Activated T-helper 17 cell treated with anti-CD3 and anti-CD28 coated beads, Interleukin-2, amount 50 U/mL, for 72 hours (primary cell): ENCODE data around the gene POLR3G. TPM values are rescaled to one million over a fixed set of nuclear protein-coding genes. Genes with fewer than 3 reads are reported as not detected.

Experiments
- ATAC-seq: fragments of 150-1000 bp; cut with Tn5 transposase; replicated peaks from 2 replicates; pipeline ENCODE4 v1.10.0; 2021; ENCODE audit warnings: mild to moderate bottlenecking, moderate library complexity
- H3K27ac Mint-ChIP-seq: one replicate; pipeline ENCODE4 v1.8.0; 2022; ENCODE audit warnings: mixed read lengths
- H3K27me3 Mint-ChIP-seq: one replicate; pipeline ENCODE4 v1.8.0; 2022; ENCODE audit warnings: mixed read lengths
- H3K36me3 Mint-ChIP-seq: one replicate; pipeline ENCODE4 v1.8.0; 2022; ENCODE audit warnings: low read depth, mild to moderate bottlenecking, mixed read lengths
- H3K4me1 Mint-ChIP-seq: one replicate; pipeline ENCODE4 v1.8.0; 2022; ENCODE audit warnings: mixed read lengths
- H3K4me3 Mint-ChIP-seq: one replicate; pipeline ENCODE4 v1.8.0; 2022; ENCODE audit warnings: mild to moderate bottlenecking, mixed read lengths
- H3K9me3 Mint-ChIP-seq: one replicate; pipeline ENCODE4 v1.8.0; 2022; ENCODE audit warnings: mixed read lengths
- total RNA-seq, 2 donors: library from RNA; stranded (reverse); gene quantifications; one replicate each; pipeline ENCODE4 v1.2.3, GENCODE V29; 2022

Gene POLR3G
- 10 to 100 TPM in 1 of 2 donors, 1 to 10 TPM in 1; 5.3 to 22.9 TPM for total RNA-seq

DNA sequence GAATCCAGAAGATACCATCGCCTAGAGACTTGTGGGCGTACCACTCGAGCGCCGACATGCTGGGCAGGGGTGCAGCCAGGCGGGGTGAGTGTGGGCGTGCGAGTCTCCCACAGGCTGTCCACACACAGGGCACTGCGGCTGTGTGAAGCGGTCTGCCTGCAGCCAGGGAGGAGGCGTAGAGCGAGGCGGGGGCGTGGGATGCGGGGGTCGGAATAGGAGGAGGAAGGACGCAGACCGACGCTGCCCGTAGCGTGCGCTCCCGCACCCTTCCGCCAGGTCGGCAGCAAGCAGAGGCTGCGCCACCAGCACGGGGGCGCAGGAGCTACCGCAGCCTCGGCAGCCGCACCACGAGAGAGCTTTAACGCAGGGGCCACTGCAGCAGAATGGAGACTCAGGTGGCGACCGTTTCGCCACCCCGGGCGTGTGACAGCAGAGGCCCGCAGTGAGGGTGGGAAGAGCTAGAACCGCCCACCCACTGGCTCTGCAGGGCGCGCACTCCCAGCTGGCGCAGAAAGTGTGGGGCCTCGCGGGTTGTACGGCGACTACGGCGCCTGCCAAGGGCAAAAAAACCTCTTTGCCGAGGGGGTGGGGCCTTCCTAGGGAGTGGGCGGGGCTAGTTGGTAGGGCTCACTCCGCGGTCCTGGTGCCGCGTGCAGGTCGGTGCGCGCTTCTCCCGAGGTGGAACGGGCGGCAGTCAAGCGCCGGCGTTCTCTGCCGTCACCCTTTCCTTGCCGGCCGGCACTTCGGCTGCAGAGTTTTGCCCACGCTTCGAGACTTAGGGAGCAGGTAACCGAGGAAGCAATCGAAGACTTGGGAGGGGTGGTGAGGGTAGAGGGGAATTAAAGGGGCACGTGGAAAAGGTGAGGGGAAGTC, at the start of gene POLR3G, which contains the start of gene MBLAC2:
Gene POLR3G (plus strand): TSS at position 630 of the 873 bp plus-strand sequence. CDS start 10,704 bp downstream, outside the sequence.
Gene MBLAC2 (minus strand): TSS at position 537 of the 873 bp plus-strand sequence. CDS start 479 bp downstream, at position 58.
- ATAC-seq, result peak; percentile 92
- Mint-ChIP-seq H3K27ac (peak within 1 kb of the TSS; percentile 86), H3K36me3 (peaks cover 11% of the 10 kb centered on the region), H3K4me3 (peak within 1 kb of the TSS; percentile 98), H3K4me1 (peaks cover 9% of the 10 kb centered on the region), H3K9me3 (no peaks in the 10 kb centered on the region), H3K27me3 (no peaks in the 10 kb centered on the region)

- Mint-ChIP-seq H3K9me3 (no peaks in the 10 kb centered on the region), H3K4me1 (no peaks in the 10 kb centered on the region), H3K36me3 (no peaks in the 10 kb centered on the region), H3K4me3 (no peak overlapping the region), H3K27ac (no peak overlapping the region), H3K27me3 (no peaks in the 10 kb centered on the region)
- ATAC-seq, result peak; percentile 46
Observed at GRCh38 chr5:90434116-90434714, 40.4 kb upstream of the POLR3G start.

GRCh38 chr5:90437663-90438062, 37.0 kb upstream of the POLR3G start:
- Mint-ChIP-seq H3K27ac (no peak overlapping the region), H3K9me3 (no peaks in the 10 kb centered on the region), H3K4me1 (no peaks in the 10 kb centered on the region), H3K4me3 (no peak overlapping the region), H3K27me3 (no peaks in the 10 kb centered on the region), H3K36me3 (no peaks in the 10 kb centered on the region)
- ATAC-seq, result no peak

DNA sequence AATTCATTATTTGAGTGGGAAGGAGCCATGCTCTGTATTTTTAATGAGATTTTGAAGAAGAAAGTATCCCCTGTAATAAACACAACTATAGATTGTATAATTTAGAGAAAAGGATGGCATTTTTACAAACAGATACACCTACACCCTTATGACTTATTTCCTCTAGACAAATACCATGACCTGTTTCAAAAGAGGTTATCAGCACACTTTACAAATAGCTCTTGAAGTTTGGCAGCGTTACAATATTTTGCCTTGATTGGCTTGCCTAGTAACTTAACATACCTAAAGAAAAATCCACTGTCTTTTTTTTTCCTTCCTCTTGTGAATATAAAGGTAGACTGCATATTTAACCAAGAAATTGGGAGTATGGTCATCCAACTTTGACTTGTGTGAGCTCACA, 36.6 kb upstream of the POLR3G start:
- Mint-ChIP-seq H3K4me1 (no peaks in the 10 kb centered on the region), H3K36me3 (no peaks in the 10 kb centered on the region), H3K27me3 (no peaks in the 10 kb centered on the region), H3K4me3 (no peak overlapping the region), H3K9me3 (no peaks in the 10 kb centered on the region), H3K27ac (no peak overlapping the region)
- ATAC-seq, result no peak

- no peak for ATAC-seq
- H3K9me3 Mint-ChIP-seq, result no peaks in the 10 kb centered on the region
- H3K27ac Mint-ChIP-seq, result no peak overlapping the region
- H3K4me3 Mint-ChIP-seq, result peak overlapping the region; percentile 74
- no peaks in the 10 kb centered on the region for H3K36me3 Mint-ChIP-seq
- no peaks in the 10 kb centered on the region for H3K27me3 Mint-ChIP-seq
- H3K4me1 Mint-ChIP-seq, result no peaks in the 10 kb centered on the region
Observed at GRCh38 chr5:90440644-90441043, 34.0 kb upstream of the POLR3G start.

DNA sequence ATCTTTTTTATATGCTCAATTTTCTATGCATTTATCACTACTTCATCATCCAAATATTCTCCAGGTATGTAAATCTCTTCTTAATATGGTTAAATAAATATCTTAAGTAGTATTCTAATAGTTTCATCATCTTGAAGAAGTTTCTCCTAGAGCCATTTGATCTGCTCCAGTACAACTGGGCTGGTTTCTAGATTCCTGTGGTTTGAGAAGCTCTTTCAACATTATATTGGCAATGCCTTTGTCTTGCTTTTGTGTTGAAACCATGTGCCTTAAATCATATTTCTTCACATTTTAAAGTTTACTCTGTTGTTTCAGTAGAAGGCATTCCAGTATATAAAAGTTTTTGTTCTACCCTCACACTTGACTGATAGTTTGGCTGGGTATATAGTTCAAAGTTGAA, 27.7 kb upstream of the POLR3G start:
- H3K36me3 Mint-ChIP-seq, result no peaks in the 10 kb centered on the region
- H3K9me3 Mint-ChIP-seq, result no peaks in the 10 kb centered on the region
- no peak for ATAC-seq
- no peaks in the 10 kb centered on the region for H3K4me1 Mint-ChIP-seq
- H3K27me3 Mint-ChIP-seq, result no peaks in the 10 kb centered on the region
- no peak overlapping the region for H3K4me3 Mint-ChIP-seq
- no peak overlapping the region for H3K27ac Mint-ChIP-seq

DNA sequence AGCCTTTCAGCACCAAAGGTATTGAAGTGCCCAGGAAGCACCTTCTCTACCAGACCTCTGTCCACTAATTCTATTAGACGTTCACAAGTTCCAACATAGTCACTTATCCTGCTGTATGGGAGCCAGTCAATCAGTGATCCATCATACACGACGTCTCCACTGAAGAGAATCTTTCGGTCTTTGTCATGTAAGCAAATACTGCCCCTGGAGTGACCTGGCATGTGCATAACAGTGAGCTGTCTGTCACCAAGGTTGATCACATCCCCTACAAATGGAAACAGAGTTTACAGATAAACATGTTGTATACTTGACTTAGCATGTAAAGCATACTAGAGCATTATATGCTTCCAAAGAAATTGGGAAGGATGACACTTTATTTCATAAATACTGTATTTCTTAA, 13.4 kb upstream of the POLR3G start:
- peaks cover 19% of the 10 kb centered on the region for H3K36me3 Mint-ChIP-seq

GRCh38 chr5:90472783-90473395, 1.8 kb upstream of the POLR3G start:
- Mint-ChIP-seq H3K36me3 (peaks cover 23% of the 10 kb centered on the region), H3K4me3 (peak overlapping the region; percentile 98), H3K27me3 (no peaks in the 10 kb centered on the region), H3K27ac (peak overlapping the region; percentile 86), H3K9me3 (peaks cover 6% of the 10 kb centered on the region), H3K4me1 (peaks cover 9% of the 10 kb centered on the region)
- ATAC-seq, result no peak

More for the DNA sequence above, 13.4 kb upstream of the POLR3G start:
- no peak overlapping the region for H3K4me3 Mint-ChIP-seq
- no peaks in the 10 kb centered on the region for H3K4me1 Mint-ChIP-seq
- no peak overlapping the region for H3K27ac Mint-ChIP-seq
- ATAC-seq, result no peak
- no peaks in the 10 kb centered on the region for H3K27me3 Mint-ChIP-seq
- no peaks in the 10 kb centered on the region for H3K9me3 Mint-ChIP-seq

GRCh38 chr5:90473396-90474234, 1.0 kb upstream of the POLR3G start:
- peak; percentile 7 for ATAC-seq
- H3K4me1 Mint-ChIP-seq, result peaks cover 9% of the 10 kb centered on the region
- H3K9me3 Mint-ChIP-seq, result no peaks in the 10 kb centered on the region
- H3K27ac Mint-ChIP-seq, result peak overlapping the region; percentile 86
- no peaks in the 10 kb centered on the region for H3K27me3 Mint-ChIP-seq
- H3K4me3 Mint-ChIP-seq, result peak overlapping the region; percentile 98
- peaks cover 20% of the 10 kb centered on the region for H3K36me3 Mint-ChIP-seq

DNA sequence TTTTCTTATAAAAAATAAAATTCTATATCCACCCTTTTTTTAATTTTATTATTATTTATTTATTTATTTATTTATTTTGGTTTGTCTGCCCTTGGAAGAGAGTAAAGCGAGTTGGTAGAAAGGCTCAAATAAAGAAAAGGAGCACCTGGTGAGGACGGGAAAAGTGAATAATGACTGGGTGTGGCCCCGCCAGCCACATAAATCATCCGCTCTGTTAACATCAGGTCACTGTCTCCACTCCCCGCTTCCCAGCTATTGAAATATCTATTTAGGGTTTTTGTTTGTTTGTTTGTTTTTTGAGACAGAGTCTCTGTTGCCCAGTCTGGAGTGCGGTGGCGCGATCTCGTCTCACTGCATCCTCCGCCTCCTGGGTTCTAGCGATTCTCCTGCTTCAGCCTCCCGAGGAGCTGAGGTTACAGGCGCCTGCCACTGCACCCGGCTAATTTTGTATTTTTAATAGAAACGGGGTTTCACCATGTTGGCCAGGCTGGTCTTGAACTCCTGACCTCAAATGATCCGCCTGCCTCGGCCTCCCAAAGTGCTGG, 844 bp downstream of the POLR3G start:
- Mint-ChIP-seq H3K9me3 (no peaks in the 10 kb centered on the region), H3K27ac (no peak overlapping the region), H3K4me1 (peaks cover 9% of the 10 kb centered on the region), H3K27me3 (no peaks in the 10 kb centered on the region), H3K4me3 (peak overlapping the region; percentile 98), H3K36me3 (peaks cover 11% of the 10 kb centered on the region)
- ATAC-seq, result no peak

- Mint-ChIP-seq H3K27me3 (no peaks in the 10 kb centered on the region), H3K4me1 (peaks cover 9% of the 10 kb centered on the region), H3K9me3 (no peaks in the 10 kb centered on the region), H3K27ac (no peak overlapping the region), H3K4me3 (no peak overlapping the region), H3K36me3 (peaks cover 11% of the 10 kb centered on the region)
- no peak for ATAC-seq
Observed at GRCh38 chr5:90476391-90476790, 1.7 kb downstream of the POLR3G start.

- Mint-ChIP-seq H3K4me3 (no peak overlapping the region), H3K4me1 (peaks cover 9% of the 10 kb centered on the region), H3K9me3 (no peaks in the 10 kb centered on the region), H3K27ac (no peak overlapping the region), H3K36me3 (peaks cover 11% of the 10 kb centered on the region), H3K27me3 (no peaks in the 10 kb centered on the region)
- ATAC-seq, result no peak
Observed at GRCh38 chr5:90477073-90477472, 2.4 kb downstream of the POLR3G start.

DNA sequence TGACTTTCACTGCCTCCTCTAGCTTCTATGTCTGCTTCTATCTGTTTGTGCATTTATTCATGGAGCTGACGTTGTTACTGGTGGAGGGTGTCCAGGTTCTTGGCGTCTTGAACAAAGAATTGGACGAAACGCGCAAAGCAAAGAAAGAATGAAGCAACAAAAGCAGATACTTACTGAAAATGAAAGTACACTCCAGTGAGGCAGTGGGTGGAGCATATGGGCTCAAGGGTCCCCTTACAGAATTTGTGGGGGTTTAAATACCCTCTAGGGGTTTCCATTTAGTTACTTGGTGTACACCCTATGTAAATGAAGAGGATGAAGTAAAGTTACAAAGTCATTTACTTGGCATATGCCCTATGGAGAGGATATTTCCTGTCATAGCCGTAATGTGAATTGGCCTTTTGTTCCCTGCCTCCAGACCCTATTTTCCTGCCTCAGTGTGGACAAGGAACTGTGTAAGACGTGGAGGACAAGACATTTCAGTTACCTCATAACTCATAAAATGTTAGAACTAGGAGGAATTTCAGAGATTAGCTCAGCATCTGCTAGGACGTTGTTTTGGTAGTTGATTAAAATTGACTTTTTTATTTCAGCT, 3.1 kb downstream of the POLR3G start:
- Mint-ChIP-seq H3K27me3 (no peaks in the 10 kb centered on the region), H3K4me3 (no peak overlapping the region), H3K4me1 (peaks cover 9% of the 10 kb centered on the region), H3K9me3 (no peaks in the 10 kb centered on the region), H3K27ac (no peak overlapping the region), H3K36me3 (peaks cover 11% of the 10 kb centered on the region)
- ATAC-seq, result no peak
